Activated T-cell treated with anti-CD3 and anti-CD28 coated beads for 4 hours (primary cell): ENCODE data around the gene RCBTB2.
"Not testable (repeated sequence)": the region's sequence is repeated elsewhere in the genome, so short reads cannot be mapped to it uniquely, and the experiment has no call there.

Experiments
- DNase-seq: peaks from one replicate; pipeline ENCODE4 v3.0.0-alpha.2; 2020

The RCBTB2 gene

GRCh38 chr13:48492096-48492440, 40.8 kb downstream of the RCBTB2 start:
- no peak for DNase-seq

GRCh38 chr13:48491423-48492095, 41.3 kb downstream of the RCBTB2 start:
- DNase-seq: no peak

GRCh38 chr13:48490241-48490640, 42.6 kb downstream of the RCBTB2 start:
- no peak for DNase-seq

GRCh38 chr13:48489666-48490065, 43.2 kb downstream of the RCBTB2 start:
- DNase-seq: no peak

- DNase-seq: no peak
These were observed 43.9 kb downstream of the RCBTB2 start for GRCh38 chr13:48488995-48489394.

- DNase-seq: no peak
These were observed 44.9 kb downstream of the RCBTB2 start for GRCh38 chr13:48487968-48488367.

GRCh38 chr13:48486836-48487235, 46.0 kb downstream of the RCBTB2 start:
- no peak for DNase-seq

- no peak for DNase-seq
These were observed 46.5 kb downstream of the RCBTB2 start for GRCh38 chr13:48486362-48486761.

- no peak for DNase-seq
These were observed 47.4 kb downstream of the RCBTB2 start for GRCh38 chr13:48485432-48485831.

- no peak for DNase-seq
These were observed 49.3 kb downstream of the RCBTB2 start for GRCh38 chr13:48483575-48483974.

- DNase-seq: no peak
These were observed 54.5 kb downstream of the RCBTB2 start for GRCh38 chr13:48478391-48478790.

- DNase-seq: no peak
These were observed 55.6 kb downstream of the RCBTB2 start for GRCh38 chr13:48477191-48477855.

- no peak for DNase-seq
These were observed 56.2 kb downstream of the RCBTB2 start for GRCh38 chr13:48476686-48477085.

GRCh38 chr13:48476215-48476614, 56.7 kb downstream of the RCBTB2 start:
- no peak for DNase-seq

- DNase-seq: no peak
These were observed 57.6 kb downstream of the RCBTB2 start for GRCh38 chr13:48475230-48475629.

- no peak for DNase-seq
These were observed 75.2 kb downstream of the RCBTB2 start for GRCh38 chr13:48457578-48458242.

GRCh38 chr13:48456546-48456945, 76.3 kb downstream of the RCBTB2 start:
- DNase-seq: no peak

- not testable (repeated sequence) for DNase-seq
These were observed 81.7 kb downstream of the RCBTB2 start for GRCh38 chr13:48451196-48451595.

GRCh38 chr13:48449656-48450055, 83.2 kb downstream of the RCBTB2 start:
- no peak for DNase-seq

GRCh38 chr13:48448959-48449614, 83.8 kb downstream of the RCBTB2 start:
- DNase-seq: no peak

GRCh38 chr13:48448285-48448958, 84.5 kb downstream of the RCBTB2 start:
- no peak for DNase-seq

- no peak for DNase-seq
These were observed 86.4 kb downstream of the RCBTB2 start for GRCh38 chr13:48446464-48446863.
